Stimulated activated CD4-positive, alpha-beta T cell treated with anti-CD3 and anti-CD28 coated beads, Interleukin-1b, Interleukin-23, amount 100 ng/mL, for 4 hours (primary cell): Measurements from ENCODE around the gene ATP6V0D1.
"Not testable (repeated sequence)": the region's sequence is repeated elsewhere in the genome, so short reads cannot be mapped to it uniquely, and the experiment has no call there.

ENCODE experiments used
- DNase-seq, 2 donors: peaks; one replicate each; pipeline ENCODE4 v3.0.0-alpha.2; 2020; ENCODE audit warnings: low read depth in 2 of 2

Gene ATP6V0D1

GRCh38 chr16:67429799-67430503 lies 51.0 kb downstream of the ATP6V0D1 start:
- no peak for DNase-seq

- no peak for DNase-seq
These were observed 51.7 kb downstream of the ATP6V0D1 start for GRCh38 chr16:67429053-67429798.

GRCh38 chr16:67428146-67428731 lies 52.7 kb downstream of the ATP6V0D1 start:
- peak; percentile 44 to 47 for DNase-seq

- no peak for DNase-seq
These were observed 54.0 kb downstream of the ATP6V0D1 start for GRCh38 chr16:67426950-67427349.

GRCh38 chr16:67426022-67426421 lies 54.9 kb downstream of the ATP6V0D1 start:
- DNase-seq = no peak

- DNase-seq = no peak
These were observed 55.4 kb downstream of the ATP6V0D1 start for GRCh38 chr16:67425580-67425979.

GRCh38 chr16:67425061-67425460 lies 55.9 kb downstream of the ATP6V0D1 start:
- no peak for DNase-seq

GRCh38 chr16:67424261-67424615 lies 56.7 kb downstream of the ATP6V0D1 start:
- no peak for DNase-seq

GRCh38 chr16:67423611-67424260 lies 57.2 kb downstream of the ATP6V0D1 start:
- no peak for DNase-seq

GRCh38 chr16:67423015-67423414 lies 57.9 kb downstream of the ATP6V0D1 start:
- DNase-seq = no peak

GRCh38 chr16:67421030-67421429 lies 59.9 kb downstream of the ATP6V0D1 start:
- no peak for DNase-seq

GRCh38 chr16:67419931-67420330 lies 61.0 kb downstream of the ATP6V0D1 start:
- DNase-seq = no peak

GRCh38 chr16:67419502-67419901 lies 61.5 kb downstream of the ATP6V0D1 start:
- no peak for DNase-seq

GRCh38 chr16:67417333-67418061 lies 63.5 kb downstream of the ATP6V0D1 start:
- no peak for DNase-seq

- peak; percentile 16 to 50 for DNase-seq
These were observed 64.8 kb downstream of the ATP6V0D1 start, which contains the start of gene ZDHHC1 for GRCh38 chr16:67415872-67416793. Gene ZDHHC1 (minus strand): TSS chr16:67416477. CDS start chr16:67407775, 8,702 bp downstream.

GRCh38 chr16:67415421-67415820 lies 65.5 kb downstream of the ATP6V0D1 start:
- not testable (repeated sequence) for DNase-seq

GRCh38 chr16:67413978-67414911 lies 66.7 kb downstream of the ATP6V0D1 start:
- no peak for DNase-seq

- no peak for DNase-seq
These were observed 68.7 kb downstream of the ATP6V0D1 start for GRCh38 chr16:67412294-67412693.

- DNase-seq = no peak
These were observed 69.6 kb downstream of the ATP6V0D1 start for GRCh38 chr16:67411339-67411738.
